HG02610 (cell line): ENCODE data around the gene SZRD1.

Experiments used
- ATAC-seq: cut with Tn5 transposase; IDR thresholded peaks from one replicate; pipeline ENCODE4 v1.9.1; 2021; ENCODE audit warnings: mild to moderate bottlenecking, moderate library complexity; ENCODE audit not compliant: unreplicated experiment

SZRD1 gene

DNA sequence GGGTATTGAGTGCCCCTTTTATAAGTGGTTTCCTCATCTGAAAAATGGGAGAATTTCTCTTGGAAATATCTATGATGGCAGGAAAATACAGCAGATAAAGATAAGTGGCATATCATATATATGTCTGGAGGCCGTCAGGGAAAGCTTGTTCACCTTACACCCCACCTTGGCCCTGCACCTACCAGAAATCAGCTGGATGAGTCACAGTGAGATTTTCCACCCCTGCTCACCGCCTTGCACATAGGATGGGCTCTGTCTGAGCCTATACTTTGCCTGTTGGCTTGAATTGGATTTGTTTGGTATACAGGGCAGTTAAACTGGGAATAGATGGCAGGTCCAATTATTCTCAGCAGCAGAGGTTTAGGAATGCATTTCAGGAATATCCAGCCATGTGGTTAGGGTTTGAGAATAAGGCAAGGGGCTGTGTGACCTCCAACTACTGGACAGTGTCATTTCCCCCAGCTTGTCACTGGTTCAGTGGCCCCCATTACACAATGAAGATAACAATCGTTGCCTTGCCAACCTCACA, 70.0 kb downstream of the SZRD1 start, which contains the start of gene SPATA21:
Gene SPATA21 (minus strand): TSS at position 479 of the 529 bp plus-strand sequence. CDS start 6,053 bp downstream, outside the sequence.
- ATAC-seq, result no peak

GRCh38 chr1:16438516-16438915, 71.5 kb downstream of the SZRD1 start:
- no peak for ATAC-seq

DNA sequence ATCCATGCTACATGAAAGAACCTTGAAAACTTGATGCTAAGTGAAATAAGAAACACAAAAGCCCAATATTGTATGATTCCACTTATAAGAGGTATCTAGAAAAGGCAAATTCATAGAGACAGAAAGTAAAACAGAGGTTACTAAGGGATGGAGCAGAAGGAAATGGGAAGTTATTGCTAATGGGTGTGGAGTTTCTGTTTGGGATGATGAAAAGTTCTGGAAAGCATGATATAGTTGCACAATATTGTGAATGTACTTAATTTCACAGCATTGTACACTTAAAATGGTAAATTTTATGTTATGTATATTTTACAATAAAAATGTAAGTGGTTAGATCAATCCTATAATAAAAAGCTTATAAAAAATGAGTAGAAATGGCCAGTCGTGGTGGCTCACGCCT, 71.9 kb downstream of the SZRD1 start:
- no peak for ATAC-seq

GRCh38 chr1:16440131-16440469, 73.1 kb downstream of the SZRD1 start:
- no peak for ATAC-seq

DNA sequence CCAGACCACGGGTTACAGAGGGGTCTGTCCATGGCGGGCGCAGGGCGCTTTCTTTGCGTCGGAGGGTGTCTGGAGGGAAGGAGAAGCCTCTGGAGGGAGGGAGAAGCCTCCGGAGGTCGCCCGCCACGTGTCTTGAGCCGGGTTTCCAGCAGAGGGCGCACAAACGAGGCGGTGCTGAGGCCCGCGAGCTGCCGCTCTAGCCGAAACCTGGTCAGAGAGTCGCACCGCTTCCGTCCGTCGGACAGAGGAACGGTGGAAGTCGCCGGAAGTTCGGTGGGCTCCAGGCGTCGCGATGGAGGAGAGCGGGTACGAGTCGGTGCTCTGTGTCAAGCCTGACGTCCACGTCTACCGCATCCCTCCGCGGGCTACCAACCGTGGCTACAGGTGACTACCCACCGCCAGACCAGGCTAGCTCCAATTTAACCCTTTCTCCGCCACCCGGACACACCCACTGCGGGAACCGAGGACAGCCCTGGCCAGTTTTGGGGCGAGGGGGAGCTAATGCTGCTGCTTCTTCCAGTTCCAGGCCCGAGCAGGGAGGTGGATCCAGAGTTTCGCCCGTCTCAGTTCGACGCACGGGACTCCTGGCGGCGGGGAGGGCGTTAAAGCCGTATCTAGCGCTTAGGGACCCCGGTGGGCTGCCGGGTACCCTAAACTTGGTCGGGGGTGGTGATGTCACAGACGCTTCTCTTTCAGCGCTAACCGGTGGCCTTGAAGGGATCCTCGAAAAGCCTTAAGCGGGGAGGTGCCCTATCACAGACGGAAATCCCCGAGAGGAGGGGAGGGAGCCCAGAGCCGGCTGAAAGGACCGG, 73.6 kb downstream of the SZRD1 start, which contains the start of gene NECAP2:
Gene NECAP2 (plus strand): TSS at position 255 of the 812 bp plus-strand sequence. CDS start 38 bp downstream, at position 293.
- peak; percentile 89 for ATAC-seq

DNA sequence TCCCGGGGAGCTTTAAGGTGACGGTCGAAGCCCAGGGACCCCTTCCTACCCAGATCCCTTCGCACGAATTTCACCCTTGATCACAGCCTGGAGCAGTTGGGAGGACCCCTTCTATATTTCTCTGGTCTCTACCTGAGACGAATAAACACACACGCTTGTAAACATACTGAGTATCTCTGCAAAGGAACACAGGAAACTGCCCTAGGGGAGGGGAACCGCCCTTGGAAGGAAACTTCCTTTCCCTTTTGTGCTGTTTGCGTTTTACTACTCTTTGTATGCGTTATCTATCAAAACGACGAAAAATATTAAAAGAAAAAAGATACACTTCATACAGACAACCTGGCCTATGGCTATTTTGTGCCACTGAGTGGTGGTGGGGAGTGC, 74.2 kb downstream of the SZRD1 start:
- ATAC-seq, result no peak

GRCh38 chr1:16442265-16442664, 75.2 kb downstream of the SZRD1 start:
- ATAC-seq, result no peak

DNA sequence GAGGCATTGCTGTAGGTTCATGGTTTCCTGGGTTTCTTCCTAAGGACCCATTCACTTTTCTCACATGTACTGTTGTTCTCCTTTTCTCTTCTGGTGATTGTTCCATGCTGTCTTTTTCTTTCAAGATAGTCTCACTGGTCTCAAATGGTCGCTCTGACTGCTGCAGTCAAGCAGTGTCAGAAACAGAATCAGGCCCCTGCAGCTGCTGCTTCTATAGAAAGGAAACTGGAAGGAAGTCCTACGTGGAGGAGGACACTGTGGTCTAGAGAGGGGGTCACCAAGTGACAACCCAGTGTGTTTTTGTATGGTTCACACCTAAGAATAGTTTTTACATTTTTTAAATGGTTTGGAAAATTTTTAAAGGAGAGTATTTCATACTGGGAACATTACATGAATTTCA, 75.9 kb downstream of the SZRD1 start:
- no peak for ATAC-seq

- ATAC-seq, result no peak
Observed at GRCh38 chr1:16443975-16444770, 77.1 kb downstream of the SZRD1 start.

DNA sequence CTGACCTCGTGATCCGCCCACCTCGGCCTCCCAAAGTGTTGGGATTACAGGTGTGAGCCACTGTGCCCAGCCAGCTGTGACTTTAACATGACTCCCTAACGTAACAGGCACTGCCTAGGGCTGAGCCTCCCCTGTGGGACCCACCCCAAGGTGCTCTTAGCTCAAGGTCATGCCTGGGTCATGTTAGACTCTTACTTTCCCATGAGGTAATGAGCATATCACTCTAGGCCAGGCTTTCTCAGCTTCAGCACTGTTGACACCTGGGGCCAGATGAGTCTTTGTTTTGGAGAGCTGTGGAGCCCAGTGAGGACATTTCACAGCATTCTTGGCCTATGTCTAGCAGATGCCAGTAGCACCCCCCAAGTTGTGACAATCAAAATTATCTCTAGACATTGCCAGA, 78.0 kb downstream of the SZRD1 start:
- no peak for ATAC-seq

GRCh38 chr1:16446116-16446515, 79.1 kb downstream of the SZRD1 start:
- no peak for ATAC-seq

- ATAC-seq, result no peak
Observed at GRCh38 chr1:16447641-16448040, 80.6 kb downstream of the SZRD1 start.
